ENCODE results near the gene CEP95.

Gene CEP95

GRCh38 chr17:64496786-64497564, 9.8 kb upstream of the CEP95 start, which contains the start of gene POLG2:
Gene POLG2, minus strand, starts transcription at chr17:64497054. Its CDS starts 86 bp downstream, at chr17:64496968.
- DNase-seq (ENCODE audit: low spot score) = peak; percentile 94

DNA sequence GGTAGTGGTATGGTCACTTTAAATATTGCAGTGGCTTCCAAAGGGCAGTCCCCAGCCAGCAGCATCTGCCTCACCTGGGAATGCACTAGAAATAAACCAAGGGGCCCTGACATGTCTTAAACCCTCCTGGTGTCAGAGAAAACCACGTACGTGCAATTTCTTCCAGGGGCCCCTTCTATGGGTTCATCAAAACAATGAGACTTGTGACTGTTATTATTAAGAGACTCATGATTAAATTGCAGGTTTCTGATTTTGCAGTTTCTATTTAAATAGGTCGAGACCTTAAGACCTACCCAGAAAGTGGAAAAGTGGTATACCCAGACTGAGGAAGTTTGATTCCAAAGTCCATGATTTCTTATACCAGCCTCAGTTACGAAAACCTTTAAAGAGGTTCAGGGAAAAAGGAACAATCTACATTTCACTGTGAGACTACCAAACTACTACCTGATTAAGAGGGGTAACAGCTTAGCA, 9.2 kb upstream of the CEP95 start:
- no peak for DNase-seq (ENCODE audit: low spot score)

DNA sequence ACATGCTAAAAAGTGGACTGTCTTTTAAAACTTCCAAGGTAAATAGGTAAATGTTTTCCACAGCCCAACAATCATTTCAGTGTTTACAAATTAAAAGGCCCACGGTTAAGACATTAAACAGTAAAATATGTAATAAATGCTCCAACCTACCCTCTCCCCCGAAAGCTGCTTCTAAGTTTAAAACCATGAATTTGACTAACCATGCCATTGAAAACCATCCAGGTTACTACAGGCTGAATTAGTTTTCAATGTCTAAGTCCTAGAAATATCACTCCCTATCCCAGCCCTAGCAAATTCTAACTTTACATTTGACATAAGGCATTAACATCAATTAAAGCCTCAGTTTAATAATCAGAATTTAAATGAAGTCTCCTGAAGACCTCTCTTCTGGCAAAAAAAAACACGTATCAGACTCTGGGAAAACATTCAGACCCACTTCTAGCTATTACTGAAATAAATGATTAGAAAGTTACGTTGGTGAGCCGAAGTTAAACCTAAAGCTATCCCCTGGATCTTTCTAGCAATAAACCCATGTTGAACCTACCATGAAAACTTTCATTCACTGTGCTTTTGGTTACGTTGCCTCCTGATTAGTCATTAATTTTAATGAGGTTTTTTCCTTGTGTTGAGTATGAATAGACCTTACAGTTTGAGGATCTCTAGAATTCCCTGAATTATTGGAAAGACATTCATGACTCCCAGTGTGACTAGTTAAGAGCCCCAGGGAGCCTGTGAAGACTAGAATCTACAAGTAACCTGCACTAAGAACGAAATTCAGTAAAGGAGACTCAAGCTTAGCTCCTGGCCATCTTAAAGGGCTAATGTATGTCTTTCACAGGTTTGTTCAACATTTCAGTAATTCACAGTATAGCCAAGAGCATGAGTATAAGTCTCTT, 8.2 kb upstream of the CEP95 start:
- no peak for DNase-seq (ENCODE audit: low spot score)

DNA sequence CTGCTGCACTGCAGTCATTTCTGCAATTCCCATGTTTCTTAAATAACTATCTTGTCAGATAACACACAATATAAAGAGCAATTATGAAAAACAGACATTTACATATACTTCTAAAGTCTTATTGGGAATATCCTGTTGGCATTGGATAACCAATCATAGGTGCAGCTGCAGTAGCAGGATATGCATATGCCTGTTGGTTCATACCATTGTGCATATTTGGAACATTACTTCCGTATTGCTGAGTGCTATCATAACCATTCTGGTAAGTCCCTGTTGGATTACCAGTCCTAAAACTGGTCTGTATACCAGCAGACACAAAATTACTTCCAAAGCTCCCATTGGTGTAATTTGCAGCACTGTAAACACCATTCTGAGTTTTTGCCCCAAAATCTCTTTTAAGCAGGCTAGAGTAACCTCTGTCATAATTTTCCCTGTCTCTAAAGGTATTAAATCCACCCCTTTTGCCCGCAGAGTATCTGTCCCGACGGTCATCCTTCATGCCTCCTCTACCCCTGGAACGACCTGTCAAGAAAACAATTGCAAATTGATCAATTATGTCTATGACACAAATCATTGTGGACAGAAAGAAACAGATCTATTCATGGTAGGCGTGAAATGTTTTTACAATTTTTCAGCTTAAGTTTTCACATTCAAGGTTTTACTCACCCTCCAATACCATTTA, 6.8 kb upstream of the CEP95 start:
- DNase-seq (ENCODE audit: low spot score) = no peak

- DNase-seq (ENCODE audit: low spot score) = no peak
Observed at GRCh38 chr17:64500487-64500859, 6.3 kb upstream of the CEP95 start.

DNA sequence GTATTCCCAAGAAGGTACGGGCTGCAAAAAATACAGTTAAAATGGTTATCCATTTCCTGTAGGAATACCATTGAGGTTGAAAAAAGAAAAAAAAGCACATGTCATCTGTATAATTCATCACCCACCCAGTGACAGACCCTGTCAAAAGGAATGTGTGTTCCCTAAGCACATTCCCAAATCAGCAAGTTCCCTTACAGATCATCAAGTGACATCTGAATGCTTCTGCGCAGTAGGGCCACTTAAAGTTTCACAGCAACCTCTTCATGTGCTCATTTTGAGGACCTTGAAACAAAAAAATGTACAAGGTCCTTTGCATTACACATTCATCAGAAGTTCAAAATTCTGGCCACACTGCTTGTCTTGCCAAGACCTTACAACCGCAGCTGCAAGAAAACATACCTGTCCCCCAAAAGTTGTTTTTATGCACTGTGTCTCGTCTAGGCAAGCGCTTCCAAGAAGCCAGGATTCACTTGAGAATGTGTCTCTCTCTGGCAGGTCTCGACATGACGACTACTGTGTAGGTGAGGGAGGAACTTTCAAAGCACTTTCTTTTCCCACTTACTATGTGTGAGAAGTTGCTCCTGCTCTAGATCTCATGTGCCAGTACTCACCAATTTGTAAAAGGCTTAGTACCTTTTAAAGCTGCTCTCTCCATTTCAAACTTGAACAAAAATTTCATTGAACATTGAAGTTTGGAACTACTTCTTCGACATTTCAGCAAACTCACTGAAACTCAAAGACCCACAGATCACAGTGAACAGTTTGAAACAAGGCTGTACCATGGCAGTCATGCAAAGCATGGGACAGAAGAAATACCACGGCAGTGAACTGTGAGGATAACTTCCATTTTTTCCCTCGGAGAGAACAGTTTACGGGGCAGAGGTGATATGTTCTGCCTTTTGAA, 5.7 kb upstream of the CEP95 start:
- no peak for DNase-seq (ENCODE audit: low spot score)

DNA sequence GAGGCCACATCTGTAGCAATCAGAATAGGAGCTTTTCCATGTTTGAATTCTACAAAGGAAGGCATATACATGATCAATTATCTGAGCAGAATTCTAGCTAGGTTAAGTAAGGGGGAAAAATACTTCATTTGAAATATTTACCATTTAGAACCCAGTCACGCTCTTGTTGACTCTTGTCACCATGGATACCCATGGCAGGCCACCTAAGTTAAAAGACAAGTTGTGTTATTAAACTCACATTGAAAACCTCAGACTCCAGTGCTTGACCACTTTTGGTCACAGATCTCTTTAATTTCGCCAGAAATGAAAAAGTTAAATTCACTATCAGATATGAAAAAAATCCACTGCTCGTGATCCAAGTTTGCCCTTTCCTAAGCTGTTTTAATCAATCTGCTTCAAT, 4.8 kb upstream of the CEP95 start:
- DNase-seq (ENCODE audit: low spot score) = no peak

DNA sequence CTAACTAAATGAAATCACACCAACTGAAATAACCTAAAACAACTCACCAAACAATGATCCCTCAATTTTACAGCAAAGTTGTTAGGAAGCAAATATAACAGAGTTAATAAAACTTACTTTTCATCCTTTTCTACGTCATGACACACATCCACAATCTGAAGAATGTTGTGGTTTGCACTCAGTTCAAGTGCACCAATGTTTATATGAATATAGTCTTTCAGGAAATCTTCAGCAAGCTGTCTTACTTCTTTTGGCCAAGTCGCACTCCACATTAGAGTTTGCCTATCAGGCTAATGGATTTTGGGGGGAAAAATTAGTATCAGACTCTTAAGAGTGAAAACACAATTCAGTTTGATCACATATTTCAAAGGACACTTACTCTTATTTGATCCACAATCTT, 4.0 kb upstream of the CEP95 start:
- DNase-seq (ENCODE audit: low spot score) = no peak

DNA sequence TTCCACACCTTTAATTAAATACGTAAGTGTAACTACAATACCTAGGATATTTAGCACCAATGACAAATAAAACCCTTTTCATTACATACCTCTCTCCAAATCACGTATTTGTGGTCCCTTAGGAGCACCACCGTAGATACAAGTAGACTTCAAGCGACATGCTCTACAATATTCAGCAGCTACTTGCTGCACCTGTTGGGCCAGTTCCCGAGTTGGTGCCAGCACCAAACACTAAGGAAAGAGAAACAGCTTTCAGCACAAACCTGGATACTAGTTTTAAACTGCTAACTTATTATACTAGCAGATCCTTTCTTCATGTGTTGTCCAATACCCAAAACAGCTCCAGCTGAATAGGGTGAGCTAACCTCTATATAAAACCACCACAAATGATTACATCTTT, 3.4 kb upstream of the CEP95 start:
- no peak for DNase-seq (ENCODE audit: low spot score)

GRCh38 chr17:64503821-64504768, 2.7 kb upstream of the CEP95 start:
- DNase-seq (ENCODE audit: low spot score) = no peak

DNA sequence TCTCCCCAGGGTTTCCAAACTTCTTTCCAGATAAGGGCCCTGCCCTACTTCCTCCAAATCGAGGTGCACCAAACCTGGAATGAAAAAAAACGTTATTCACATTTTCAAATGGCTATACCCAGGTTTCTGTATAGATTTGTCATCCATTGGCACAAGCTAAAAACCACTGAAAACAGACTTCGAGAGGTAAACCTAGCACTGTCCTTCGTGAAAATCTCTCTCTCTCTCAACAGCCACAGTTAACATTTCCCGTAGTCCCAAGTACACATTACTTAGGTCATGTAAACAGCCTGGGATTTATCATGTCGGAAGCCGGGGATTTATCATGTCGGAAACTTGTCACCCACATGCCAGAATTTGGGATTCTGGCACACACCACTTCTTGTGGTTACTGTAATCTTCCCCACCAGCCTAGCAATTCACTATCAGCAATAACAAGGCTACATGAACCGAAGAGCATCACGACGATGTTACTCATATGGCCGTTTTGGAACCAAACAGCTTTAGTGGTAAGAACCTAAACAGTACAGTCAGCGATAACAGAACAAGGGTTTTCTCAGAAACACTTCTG, 1.9 kb upstream of the CEP95 start:
- no peak for DNase-seq (ENCODE audit: low spot score)

DNA sequence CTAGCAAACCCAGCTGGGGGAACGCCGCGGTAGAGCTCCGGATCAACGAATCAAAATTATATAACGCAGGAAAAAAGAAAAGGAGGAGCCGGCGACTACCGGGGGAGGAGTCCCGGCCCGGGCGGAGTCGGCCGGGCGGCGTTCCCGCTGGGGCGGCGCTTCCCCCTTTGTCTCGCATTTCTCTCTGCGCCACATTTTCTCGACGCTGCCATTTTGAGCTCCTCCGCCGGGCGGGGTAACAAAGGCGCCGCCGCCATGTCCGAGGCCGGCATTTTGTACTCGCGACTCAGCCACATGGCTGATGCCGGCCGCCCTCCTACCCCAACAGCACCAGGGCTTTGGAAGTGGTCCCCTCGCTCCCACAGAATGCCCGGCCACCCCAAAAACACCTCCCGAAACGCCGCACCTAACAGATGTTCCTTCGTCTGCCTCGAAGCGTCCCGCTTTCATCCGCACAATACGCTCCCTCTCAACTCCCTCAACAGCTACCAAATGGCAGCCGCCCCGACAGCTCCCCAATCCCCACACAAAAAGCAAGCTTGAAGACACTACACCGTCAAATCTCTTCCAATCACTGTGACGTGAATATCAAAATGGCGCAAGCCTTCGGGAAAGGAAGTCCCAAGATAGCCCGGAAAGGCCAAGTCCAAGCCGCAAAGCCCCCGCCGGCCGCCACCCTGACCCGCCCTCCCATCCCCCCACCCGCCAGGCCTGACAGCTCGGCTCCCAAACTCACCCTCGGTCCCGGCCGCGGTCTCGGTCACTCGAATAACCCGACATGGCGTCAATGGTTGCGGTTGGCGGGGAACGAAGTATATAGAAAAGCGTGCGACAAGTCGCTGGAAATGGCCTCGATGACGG, 1.2 kb upstream of the CEP95 start:
- peak; percentile 58 for DNase-seq (ENCODE audit: low spot score)

GRCh38 chr17:64506201-64506575, 589 bp upstream of the CEP95 start, which contains the start of gene DDX5:
Gene DDX5, minus strand, starts transcription at chr17:64506289. Its CDS starts 170 bp downstream, at chr17:64506119.
- DNase-seq (ENCODE audit: low spot score) = no peak

DNA sequence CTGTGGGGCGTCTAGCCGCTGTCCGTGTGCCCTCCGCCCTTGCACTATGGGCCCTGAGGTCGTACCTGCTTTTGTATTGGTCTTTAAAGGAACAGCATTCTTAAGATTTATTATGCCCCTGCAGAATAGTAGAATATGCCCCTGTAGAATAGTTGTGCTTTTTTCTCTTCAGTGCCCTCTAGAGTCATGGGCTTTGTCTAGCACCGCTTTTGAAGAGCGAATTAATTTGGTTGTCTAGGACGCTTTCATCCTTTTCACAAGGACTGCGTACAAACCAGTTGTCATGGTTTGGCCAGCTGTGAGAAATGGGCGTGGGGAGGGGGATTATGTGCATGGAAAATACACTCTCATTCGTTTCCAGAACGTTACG, 621 bp downstream of the CEP95 start:
- peak; percentile 57 for DNase-seq (ENCODE audit: low spot score)

GRCh38 chr17:64508683-64509082, 1.9 kb downstream of the CEP95 start:
- DNase-seq (ENCODE audit: low spot score) = no peak

GRCh38 chr17:64509179-64509578, 2.4 kb downstream of the CEP95 start:
- no peak for DNase-seq (ENCODE audit: low spot score)

DNA sequence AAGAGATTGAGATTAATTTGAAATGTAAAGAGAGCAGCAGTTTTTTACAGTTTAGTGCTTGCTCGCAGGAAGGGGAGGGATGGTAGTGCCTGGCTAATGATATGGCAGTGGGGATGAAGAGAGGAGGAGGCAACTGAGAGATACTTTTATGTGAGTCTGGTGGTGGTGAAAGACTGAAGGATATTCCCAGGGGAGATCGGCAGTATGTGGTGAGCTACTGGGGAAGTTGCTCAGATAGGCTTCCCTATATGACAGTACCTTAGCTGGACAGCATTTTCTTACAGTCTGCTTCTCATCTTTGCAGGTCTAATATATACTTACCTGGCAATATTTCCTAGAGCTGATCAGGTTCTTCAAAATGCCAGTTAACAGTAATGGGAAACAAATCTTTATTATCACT, 8.6 kb downstream of the CEP95 start:
- DNase-seq (ENCODE audit: low spot score) = no peak

DNA sequence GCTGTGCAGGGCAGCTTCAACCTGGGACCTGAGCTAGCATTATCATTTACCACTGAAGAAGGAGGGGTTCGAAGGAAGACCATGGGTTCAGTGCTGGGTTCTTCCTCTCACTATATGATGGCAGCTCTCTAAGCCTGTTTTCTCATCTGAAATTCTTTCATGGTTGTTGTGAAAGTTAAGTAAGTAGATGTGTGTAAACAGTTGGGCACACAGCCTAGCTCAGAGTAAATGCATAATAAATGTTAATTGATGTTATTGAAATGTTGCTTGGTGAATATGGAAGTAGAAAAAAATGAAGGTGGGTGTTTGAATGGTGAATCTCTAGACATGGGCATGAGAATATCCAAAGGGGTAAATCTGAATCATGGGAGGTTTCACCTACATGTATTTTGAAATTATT, 9.1 kb downstream of the CEP95 start:
- DNase-seq (ENCODE audit: low spot score) = no peak

DNA sequence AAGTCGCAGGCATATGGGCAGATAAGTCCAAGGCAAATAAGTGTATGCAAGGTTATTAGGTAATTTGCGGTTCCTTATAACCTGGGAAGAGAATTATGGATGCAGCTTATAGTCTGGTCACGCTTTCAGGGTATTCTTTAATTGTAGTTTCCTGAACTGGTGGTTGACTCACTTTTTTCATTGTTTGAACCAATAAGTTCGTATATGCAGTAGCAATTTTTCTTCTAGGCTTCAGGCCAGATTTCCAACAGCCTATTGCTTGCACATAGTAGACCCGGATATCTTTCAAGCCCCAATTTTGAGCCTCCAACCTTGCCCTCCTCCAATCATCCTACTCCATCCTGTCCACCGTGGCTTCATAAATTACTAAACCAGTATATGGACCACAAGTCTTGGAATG, 12.8 kb downstream of the CEP95 start:
- DNase-seq (ENCODE audit: low spot score) = no peak

Data from HuH-7 (cell line).